GM12878 (cell line): ENCODE results near the gene ERCC5. TPM values are rescaled to one million over a fixed set of nuclear protein-coding genes. Genes with fewer than 3 reads are reported as not detected.

Experiments
- ATAC-seq: fragments of 200-7000 bp; cut with Tn5 transposase; 3 replicates; pipeline ENCODE4 v1.9.1; 2020; ENCODE audit warnings: mild to moderate bottlenecking, moderate library complexity
- BruUV-seq: library from RNA; stranded (reverse); fragments of 400-500 nt; replicated peaks from 2 replicates; lab custom pipeline; 2021; lab: Mats Ljungman, UMichigan
- CTCF ChIA-PET: fragments of 300-600 bp; sonication (Branson Sonifier 250); formaldehyde crosslinking; extraction: SDS; loops from one replicate; lab custom pipeline; 2021; ENCODE audit warnings: inconsistent platforms; lab: Yijun Ruan, JAX
- POLR2A ChIA-PET: fragments of 350-600 bp; formaldehyde crosslinking; extraction: SDS; loops from one replicate; lab custom pipeline; 2021; ENCODE audit warnings: inconsistent platforms; lab: Charles Lee
- RAD21 ChIA-PET: fragments of 300-600 bp; sonication (Branson Sonifier 250); formaldehyde crosslinking; loops from one replicate; lab custom pipeline; 2023; ENCODE audit warnings: antibody characterized with exemption; ENCODE audit not compliant: unreplicated experiment; lab: Charles Lee
- SMC1A ChIA-PET: fragments of 300-600 bp; sonication (Branson Sonifier 250); formaldehyde crosslinking; loops from one replicate; lab custom pipeline; 2023; ENCODE audit not compliant: unreplicated experiment, uncharacterized antibody; lab: Charles Lee
- DNase-seq: peaks from one replicate; pipeline ENCODE4 v3.0.0-alpha.2; 2011; ENCODE audit warnings: low read depth, low spot score
- FAIRE-seq: peaks from 3 replicates; lab custom pipeline; 2011; peaks lifted over from hg19 to GRCh38; lab: Jason Lieb, UNC
- H2AFZ ChIP-seq: 2 replicates; pipeline ENCODE4 v1.6.0; 2011; ENCODE audit warnings: low read depth, low read length, control low read depth; ENCODE audit not compliant: control insufficient read depth
- H3K27ac ChIP-seq: 2 replicates; pipeline ENCODE4 v1.5.1; 2011; ENCODE audit warnings: control low read depth; ENCODE audit not compliant: control insufficient read depth, insufficient read depth
- H3K27me3 ChIP-seq, 2 experiments: replicated peaks in 1 of 2; 2 replicates each; pipeline versions ENCODE4 v1.6.0 to v1.6.1; 2011; ENCODE audit warnings: low read length in 1 of 2; ENCODE audit not compliant: control insufficient read depth in 2 of 2, insufficient read depth in 2 of 2
- H3K36me3 ChIP-seq, 2 experiments: 2 replicates each; pipeline ENCODE4 v1.5.1; 2011; ENCODE audit warnings: low read length in 1 of 2; ENCODE audit not compliant: control insufficient read depth in 2 of 2, insufficient read depth in 2 of 2
- H3K4me1 ChIP-seq: 2 replicates; pipeline ENCODE4 v1.6.1; 2011; ENCODE audit warnings: mild to moderate bottlenecking, low read length, moderate library complexity, mixed read lengths; ENCODE audit not compliant: control insufficient read depth, insufficient read depth
- H3K4me2 ChIP-seq: 2 replicates; pipeline ENCODE4 v1.6.0; 2011; ENCODE audit warnings: control low read depth; ENCODE audit not compliant: control insufficient read depth, insufficient read depth
- H3K4me3 ChIP-seq: fragments of 200-600 bp; sonication (generic); 2 replicates; pipeline ENCODE4 v1.5.1; 2016
- H3K79me2 ChIP-seq: 2 replicates; pipeline ENCODE4 v1.6.0; 2011; ENCODE audit warnings: low read length; ENCODE audit not compliant: control insufficient read depth, insufficient read depth
- H3K9ac ChIP-seq: 2 replicates; pipeline ENCODE4 v1.8.0; 2011; ENCODE audit warnings: low read length, control low read depth, mixed read lengths; ENCODE audit not compliant: control insufficient read depth, insufficient read depth
- H3K9me3 ChIP-seq: replicated peaks from 3 replicates; pipeline ENCODE4 v1.5.1; 2011; ENCODE audit warnings: mild to moderate bottlenecking, low read length; ENCODE audit not compliant: control insufficient read depth, insufficient read depth
- H4K20me1 ChIP-seq: 2 replicates; pipeline ENCODE4 v1.6.0; 2011; ENCODE audit not compliant: control insufficient read depth, insufficient read depth
- HCFC1 ChIP-seq: fragments of 150-350 bp; IDR thresholded peaks from 2 replicates; pipeline ENCODE4 v1.6.1; 2014; ENCODE audit warnings: low read length
- HDAC6 ChIP-seq: fragments of 200-600 bp; sonication (generic); IDR thresholded peaks from one replicate; pipeline ENCODE4 v1.8.0; 2017; ENCODE audit warnings: antibody characterized with exemption; ENCODE audit not compliant: unreplicated experiment
- IRF4 ChIP-seq: IDR thresholded peaks from 2 replicates; pipeline ENCODE4 v1.6.1; 2011; ENCODE audit warnings: low read depth, low read length
- MEF2A ChIP-seq: IDR thresholded peaks from 2 replicates; pipeline ENCODE4 v1.6.1; 2011; ENCODE audit warnings: low read depth, mild to moderate bottlenecking, low read length, moderate library complexity; ENCODE audit not compliant: insufficient read depth
- RAD21 ChIP-seq: IDR thresholded peaks from 2 replicates; pipeline ENCODE4 v1.6.1; 2011; ENCODE audit warnings: mild to moderate bottlenecking, low read depth, low read length, moderate library complexity; ENCODE audit not compliant: insufficient read depth
- RUNX3 ChIP-seq: IDR thresholded peaks from 2 replicates; pipeline ENCODE4 v1.6.1; 2012; ENCODE audit warnings: low read length, inconsistent platforms
- SMC3 ChIP-seq: IDR thresholded peaks from 2 replicates; pipeline ENCODE4 v1.6.1; 2011; ENCODE audit warnings: low read length, improper control_type of control experiment, borderline replicate concordance
- SUZ12 ChIP-seq: fragments of 200-600 bp; sonication (generic); IDR thresholded peaks from one replicate; pipeline ENCODE4 v1.6.1; 2018; ENCODE audit warnings: antibody characterized with exemption, mild to moderate bottlenecking; ENCODE audit not compliant: unreplicated experiment
- WGBS: methylation state at CpG from one replicate; pipeline ENCODE4 v1.1.6; 2016; ENCODE audit warnings: low lambda C conversion rate; ENCODE audit not compliant: insufficient replicate concordance, insufficient coverage; ENCODE audit errors: missing lambda C conversion rate; 5-methylcytosine and 5-hydroxymethylcytosine counted together
- in situ Hi-C: fragments of 300-500 bp; cut with MboI; formaldehyde crosslinking; loops from 9 replicates; pipeline ENCODE4 v1.14.3; 2018; ENCODE audit warnings: mixed read lengths
- intact Hi-C: fragments of 100-400 bp; cut with micrococcal nuclease; formaldehyde crosslinking; loops from one replicate; pipeline ENCODE4 v1.14.2; 2022; ENCODE audit not compliant: unreplicated experiment
- polyA plus RNA-seq, 11 experiments: library from polyadenylated mRNA; depleted of rRNA in 4 of 11; unstranded in 6 of 11; stranded (reverse) in 5 of 11; fragments of >200 nt; fragmentation: Nextera tagmentation in 4 of 11; fragmentation: Illumina TruSeq in 1 of 11; extraction: Ambion mirVana in 4 of 11; extraction: Trizol in 1 of 11; gene quantifications; 1 replicate in 1 of 11; 2 replicates in 10 of 11; pipeline versions ENCODE4 v1.2.1 to v1.2.3, GENCODE V29; 2011 to 2016; ENCODE audit warnings: inconsistent platforms in 2 of 11, missing spikeins in 2 of 11, low read depth in 1 of 11
- total RNA-seq, 4 experiments: library from RNA; depleted of rRNA in 3 of 4; stranded (reverse); fragments of >200 nt in 3 of 4; fragmentation: Illumina TruSeq in 1 of 4; extraction: Trizol in 1 of 4; gene quantifications; 2 replicates each; pipeline versions ENCODE4 v1.2.1 to v1.2.3, GENCODE V29; 2013 to 2021
- TF ChIP-seq, protein P1 (sequence below): fragments of 450-650 bp; IDR thresholded peaks from 2 replicates; pipeline ENCODE4 v1.6.1; 2016; ENCODE audit warnings: mild to moderate bottlenecking
- TF ChIP-seq, protein P2 (sequence below), 3 experiments: IDR thresholded peaks in 2 of 3; conservative IDR thresholded peaks in 1 of 3; 2 replicates each; pipeline ENCODE4 v1.5.1; 2011; ENCODE audit warnings: low read depth in 3 of 3, low read length in 3 of 3, mild to moderate bottlenecking in 3 of 3, control low read depth in 2 of 3, moderate library complexity in 2 of 3, inconsistent platforms in 1 of 3, mixed read lengths in 1 of 3; ENCODE audit not compliant: control insufficient read depth in 2 of 3, insufficient read depth in 1 of 3; ENCODE audit errors: extremely low read depth in 1 of 3
- TF ChIP-seq, protein P3 (sequence below): IDR thresholded peaks from 2 replicates; pipeline ENCODE4 v1.6.1; 2012; ENCODE audit warnings: mild to moderate bottlenecking, low read depth, low read length
- TF ChIP-seq, protein P4 (sequence below): fragments of 450-650 bp; IDR thresholded peaks from 2 replicates; pipeline ENCODE4 v1.6.1; 2014; ENCODE audit warnings: mild to moderate bottlenecking

ERCC5 gene
- total and polyA plus RNA-seq, 10 of the 15 experiments (the other 5 are each of a cell fraction or from before 2014, with no cell fraction given), result 11.7 to 59.2 (median 41.6) TPM

DNA sequence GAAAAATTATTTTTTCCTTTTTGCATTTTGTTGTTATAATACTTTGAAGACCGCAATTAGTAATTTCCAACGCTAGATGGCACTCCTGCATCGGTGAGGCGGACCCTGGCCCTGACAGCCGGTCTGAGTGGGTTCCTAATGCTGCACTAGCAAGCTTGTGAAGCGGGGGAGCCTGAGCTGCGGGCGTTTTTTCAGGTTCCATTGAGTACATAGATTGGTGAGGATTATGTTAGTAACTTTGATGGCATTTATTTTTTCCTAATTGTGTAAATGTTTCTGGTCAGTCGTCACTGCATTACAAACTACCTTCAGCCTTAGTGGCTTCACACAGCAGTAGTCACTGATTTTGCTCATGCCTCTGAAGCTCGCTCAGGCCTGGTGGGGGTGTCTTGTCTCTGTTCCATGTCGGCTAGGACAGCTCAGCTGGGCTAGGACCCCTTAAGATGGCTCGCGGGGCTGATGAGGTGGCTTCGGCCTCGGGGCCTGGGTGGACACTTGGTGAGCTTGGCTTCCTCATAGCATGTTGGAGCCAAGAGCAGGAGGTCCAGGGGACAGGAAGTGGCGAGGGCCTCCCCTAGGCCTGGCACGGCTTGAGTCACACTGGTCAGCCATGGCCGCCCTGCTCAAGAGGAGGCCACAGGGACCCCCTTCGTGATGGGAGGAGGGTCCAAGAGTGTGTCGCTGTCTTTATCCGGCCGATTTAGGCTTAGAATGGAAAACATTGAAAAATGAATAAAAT lies 25.0 kb downstream of the ERCC5 start:
- no TSS peak for BruUV-seq
- Histone ChIP-seq H3K9ac (no peak overlapping the region), H3K27me3 (no peaks in the 10 kb centered on the region), H3K4me1 (no peaks in the 10 kb centered on the region), H2AFZ (no peak overlapping the region), H3K79me2 (no peaks in the 10 kb centered on the region; the same call in 1 of the 2 replicates), H3K27ac (no peak overlapping the region), H3K4me2 (no peak overlapping the region), H3K9me3 (no peaks in the 10 kb centered on the region), H4K20me1 (no peaks in the 10 kb centered on the region), H3K36me3 (peaks cover 12 to 24% of the 10 kb centered on the region in 2 experiments), H3K4me3 (no peak overlapping the region)
- DNase-seq, result no peak
- RAD21 ChIA-PET, result interaction anchor here (0.6 to 2.1 kb wide), 17 partner anchors 9 to 319 kb away, joined by 3 to 9 read pairs (median 4); partner anchors contain the start of gene ERCC5
- ATAC-seq, result peak; percentile 95
- POLR2A ChIA-PET, result no interaction called here
- in situ Hi-C loops (no loop called here), intact Hi-C loops (no loop called here)
- SMC1A ChIA-PET, result interaction anchor here (0.6 to 1.8 kb wide), 24 partner anchors 10 to 858 kb away, joined by 3 to 9 read pairs (median 4); partner anchors contain the start of gene ERCC5
- CTCF ChIA-PET, result interaction anchor here (0.7 to 2.6 kb wide), 40 partner anchors 9 to 1896 kb away, joined by 3 to 24 read pairs (median 4); partner anchors contain the start of gene ERCC5
- peak; percentile 98 for FAIRE-seq
- WGBS, result 47% methylated on average over 22 of the region's 22 CpGs
- peak; percentile 90 for TF ChIP-seq RAD21
- peak; percentile 56; the same call in 1 of the 2 replicates for TF ChIP-seq SMC3
- TF ChIP-seq, protein P1, sequence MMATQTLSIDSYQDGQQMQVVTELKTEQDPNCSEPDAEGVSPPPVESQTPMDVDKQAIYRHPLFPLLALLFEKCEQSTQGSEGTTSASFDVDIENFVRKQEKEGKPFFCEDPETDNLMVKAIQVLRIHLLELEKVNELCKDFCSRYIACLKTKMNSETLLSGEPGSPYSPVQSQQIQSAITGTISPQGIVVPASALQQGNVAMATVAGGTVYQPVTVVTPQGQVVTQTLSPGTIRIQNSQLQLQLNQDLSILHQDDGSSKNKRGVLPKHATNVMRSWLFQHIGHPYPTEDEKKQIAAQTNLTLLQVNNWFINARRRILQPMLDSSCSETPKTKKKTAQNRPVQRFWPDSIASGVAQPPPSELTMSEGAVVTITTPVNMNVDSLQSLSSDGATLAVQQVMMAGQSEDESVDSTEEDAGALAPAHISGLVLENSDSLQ, result 0 out of 2 replicates have a peak, but pooled peaks have one; percentile 2
- TF ChIP-seq HDAC6, result no peak
- TF ChIP-seq, protein P2, sequence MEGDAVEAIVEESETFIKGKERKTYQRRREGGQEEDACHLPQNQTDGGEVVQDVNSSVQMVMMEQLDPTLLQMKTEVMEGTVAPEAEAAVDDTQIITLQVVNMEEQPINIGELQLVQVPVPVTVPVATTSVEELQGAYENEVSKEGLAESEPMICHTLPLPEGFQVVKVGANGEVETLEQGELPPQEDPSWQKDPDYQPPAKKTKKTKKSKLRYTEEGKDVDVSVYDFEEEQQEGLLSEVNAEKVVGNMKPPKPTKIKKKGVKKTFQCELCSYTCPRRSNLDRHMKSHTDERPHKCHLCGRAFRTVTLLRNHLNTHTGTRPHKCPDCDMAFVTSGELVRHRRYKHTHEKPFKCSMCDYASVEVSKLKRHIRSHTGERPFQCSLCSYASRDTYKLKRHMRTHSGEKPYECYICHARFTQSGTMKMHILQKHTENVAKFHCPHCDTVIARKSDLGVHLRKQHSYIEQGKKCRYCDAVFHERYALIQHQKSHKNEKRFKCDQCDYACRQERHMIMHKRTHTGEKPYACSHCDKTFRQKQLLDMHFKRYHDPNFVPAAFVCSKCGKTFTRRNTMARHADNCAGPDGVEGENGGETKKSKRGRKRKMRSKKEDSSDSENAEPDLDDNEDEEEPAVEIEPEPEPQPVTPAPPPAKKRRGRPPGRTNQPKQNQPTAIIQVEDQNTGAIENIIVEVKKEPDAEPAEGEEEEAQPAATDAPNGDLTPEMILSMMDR (IDR thresholded peaks at IDR 0.05 in 2 of 3, conservative IDR thresholded peaks at IDR 0.05 in 1 of 3; ENCODE audit: control insufficient read depth in 2 of 3, extremely low read depth in 1 of 3, insufficient read depth in 1 of 3, low read depth in 3 of 3, low read length in 3 of 3), result peak; percentile 72 to 82 (median 73)
- TF ChIP-seq IRF4, result no peak
- TF ChIP-seq, protein P3, sequence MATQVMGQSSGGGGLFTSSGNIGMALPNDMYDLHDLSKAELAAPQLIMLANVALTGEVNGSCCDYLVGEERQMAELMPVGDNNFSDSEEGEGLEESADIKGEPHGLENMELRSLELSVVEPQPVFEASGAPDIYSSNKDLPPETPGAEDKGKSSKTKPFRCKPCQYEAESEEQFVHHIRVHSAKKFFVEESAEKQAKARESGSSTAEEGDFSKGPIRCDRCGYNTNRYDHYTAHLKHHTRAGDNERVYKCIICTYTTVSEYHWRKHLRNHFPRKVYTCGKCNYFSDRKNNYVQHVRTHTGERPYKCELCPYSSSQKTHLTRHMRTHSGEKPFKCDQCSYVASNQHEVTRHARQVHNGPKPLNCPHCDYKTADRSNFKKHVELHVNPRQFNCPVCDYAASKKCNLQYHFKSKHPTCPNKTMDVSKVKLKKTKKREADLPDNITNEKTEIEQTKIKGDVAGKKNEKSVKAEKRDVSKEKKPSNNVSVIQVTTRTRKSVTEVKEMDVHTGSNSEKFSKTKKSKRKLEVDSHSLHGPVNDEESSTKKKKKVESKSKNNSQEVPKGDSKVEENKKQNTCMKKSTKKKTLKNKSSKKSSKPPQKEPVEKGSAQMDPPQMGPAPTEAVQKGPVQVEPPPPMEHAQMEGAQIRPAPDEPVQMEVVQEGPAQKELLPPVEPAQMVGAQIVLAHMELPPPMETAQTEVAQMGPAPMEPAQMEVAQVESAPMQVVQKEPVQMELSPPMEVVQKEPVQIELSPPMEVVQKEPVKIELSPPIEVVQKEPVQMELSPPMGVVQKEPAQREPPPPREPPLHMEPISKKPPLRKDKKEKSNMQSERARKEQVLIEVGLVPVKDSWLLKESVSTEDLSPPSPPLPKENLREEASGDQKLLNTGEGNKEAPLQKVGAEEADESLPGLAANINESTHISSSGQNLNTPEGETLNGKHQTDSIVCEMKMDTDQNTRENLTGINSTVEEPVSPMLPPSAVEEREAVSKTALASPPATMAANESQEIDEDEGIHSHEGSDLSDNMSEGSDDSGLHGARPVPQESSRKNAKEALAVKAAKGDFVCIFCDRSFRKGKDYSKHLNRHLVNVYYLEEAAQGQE, result no peak
- TF ChIP-seq MEF2A, result no peak
- TF ChIP-seq HCFC1, result no peak
- no peak for TF ChIP-seq SUZ12
- peak; percentile 79 for TF ChIP-seq RUNX3
- TF ChIP-seq, protein P4, sequence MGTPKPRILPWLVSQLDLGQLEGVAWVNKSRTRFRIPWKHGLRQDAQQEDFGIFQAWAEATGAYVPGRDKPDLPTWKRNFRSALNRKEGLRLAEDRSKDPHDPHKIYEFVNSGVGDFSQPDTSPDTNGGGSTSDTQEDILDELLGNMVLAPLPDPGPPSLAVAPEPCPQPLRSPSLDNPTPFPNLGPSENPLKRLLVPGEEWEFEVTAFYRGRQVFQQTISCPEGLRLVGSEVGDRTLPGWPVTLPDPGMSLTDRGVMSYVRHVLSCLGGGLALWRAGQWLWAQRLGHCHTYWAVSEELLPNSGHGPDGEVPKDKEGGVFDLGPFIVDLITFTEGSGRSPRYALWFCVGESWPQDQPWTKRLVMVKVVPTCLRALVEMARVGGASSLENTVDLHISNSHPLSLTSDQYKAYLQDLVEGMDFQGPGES, result no peak
